HepG2 (cell line): ENCODE measurements around the gene MLYCD. TPM values are rescaled to one million over a fixed set of nuclear protein-coding genes. Genes with fewer than 3 reads are reported as not detected.

Source experiments
- CHD4 ChIP-seq: fragments of 200-600 bp; sonication (generic); IDR thresholded peaks from 2 replicates; pipeline ENCODE4 v1.7.0; 2017; ENCODE audit warnings: mild to moderate bottlenecking, low read length, borderline replicate concordance
- HCFC1 ChIP-seq: fragments of 150-350 bp; IDR thresholded peaks from 2 replicates; pipeline ENCODE4 v1.6.1; 2014; ENCODE audit warnings: low read depth, low read length
- HNF1A ChIP-seq, 2 experiments: sonication (generic) in 1 of 2; formaldehyde crosslinking in 1 of 2; IDR thresholded peaks; 2 replicates each; pipeline versions ENCODE4 v1.4.0 to v1.6.1; 2016 to 2020; ENCODE audit warnings: borderline replicate concordance in 1 of 2, low read depth in 1 of 2, mild to moderate bottlenecking in 1 of 2, missing genetic modification reagents in 1 of 2
- HNRNPUL1 ChIP-seq: fragments of 200-400 bp; formaldehyde crosslinking; IDR thresholded peaks from 2 replicates; pipeline ENCODE4 v1.6.1; 2017; ENCODE audit warnings: low read depth, mild to moderate bottlenecking, low read length, moderate library complexity
- KDM1A ChIP-seq: IDR thresholded peaks from 2 replicates; pipeline ENCODE4 v1.6.1; 2016; ENCODE audit warnings: missing compliant biosample characterization
- PAX8 ChIP-seq: sonication (generic); formaldehyde crosslinking; IDR thresholded peaks from 2 replicates; pipeline ENCODE4 v1.8.0; 2022; ENCODE audit warnings: mild to moderate bottlenecking, missing genetic modification reagents, borderline replicate concordance
- SKI ChIP-seq: fragments of 450-650 bp; IDR thresholded peaks from one replicate; pipeline ENCODE4 v1.6.1; 2018; ENCODE audit warnings: mild to moderate bottlenecking; ENCODE audit not compliant: partially characterized antibody
- TCF12 ChIP-seq, 2 experiments: fragments of 450-650 bp in 1 of 2; sonication (generic) in 1 of 2; formaldehyde crosslinking in 1 of 2; IDR thresholded peaks; 2 replicates each; pipeline versions ENCODE4 v1.6.1 to v1.8.0; 2017 to 2022; ENCODE audit warnings: antibody characterized with exemption in 1 of 2, mild to moderate bottlenecking in 1 of 2, missing genetic modification reagents in 1 of 2, moderate library complexity in 1 of 2
- ZFP41 ChIP-seq: sonication (generic); formaldehyde crosslinking; IDR thresholded peaks from 2 replicates; pipeline ENCODE4 v1.4.0; 2020; ENCODE audit warnings: mild to moderate bottlenecking, missing genetic modification reagents, borderline replicate concordance
- ZNF143 ChIP-seq: sonication (generic); formaldehyde crosslinking; IDR thresholded peaks from 2 replicates; pipeline ENCODE4 v1.4.0; 2020; ENCODE audit warnings: missing genetic modification reagents
- ZNF180 ChIP-seq: sonication (generic); formaldehyde crosslinking; IDR thresholded peaks from 2 replicates; pipeline ENCODE4 v1.4.0; 2020; ENCODE audit warnings: low read depth, missing genetic modification reagents, borderline replicate concordance
- ZNF234 ChIP-seq: sonication (generic); formaldehyde crosslinking; conservative IDR thresholded peaks from 2 replicates; pipeline ENCODE4 v1.5.1; 2020; ENCODE audit warnings: mild to moderate bottlenecking, missing genetic modification reagents
- ZNF431 ChIP-seq: sonication (generic); formaldehyde crosslinking; IDR thresholded peaks from 2 replicates; pipeline ENCODE4 v1.9.0; 2022; ENCODE audit warnings: missing genetic modification reagents, low read depth, mild to moderate bottlenecking, borderline replicate concordance
- ZNF484 ChIP-seq: sonication (generic); formaldehyde crosslinking; IDR thresholded peaks from 2 replicates; pipeline ENCODE4 v1.5.1; 2020; ENCODE audit warnings: mild to moderate bottlenecking, low read depth, missing genetic modification reagents, borderline replicate concordance
- ZNF607 ChIP-seq: sonication (generic); formaldehyde crosslinking; IDR thresholded peaks from 2 replicates; pipeline ENCODE4 v1.5.1; 2020; ENCODE audit warnings: missing genetic modification reagents, mild to moderate bottlenecking, borderline replicate concordance
- ZNF790 ChIP-seq: sonication (generic); formaldehyde crosslinking; IDR thresholded peaks from 2 replicates; pipeline ENCODE4 v1.8.0; 2022; ENCODE audit warnings: missing genetic modification reagents, mild to moderate bottlenecking, borderline replicate concordance
- ZSCAN9 ChIP-seq: IDR thresholded peaks from 2 replicates; pipeline ENCODE4 v1.6.1; 2016; ENCODE audit warnings: borderline replicate concordance
- polyA plus RNA-seq, 8 experiments: library from polyadenylated mRNA; depleted of rRNA in 3 of 8; stranded (reverse) in 7 of 8; unstranded in 1 of 8; fragments of >200 nt; fragmentation: Illumina TruSeq in 4 of 8; extraction: Trizol in 4 of 8; gene quantifications; 2 replicates each; pipeline versions ENCODE4 v1.2.1 to v1.2.3, GENCODE V29; 2011 to 2016; ENCODE audit warnings: low read depth in 4 of 8, missing spikeins in 1 of 8, mixed read lengths in 1 of 8; ENCODE audit not compliant: insufficient read depth in 1 of 8
- total RNA-seq, 5 experiments: library from RNA; depleted of rRNA; stranded (reverse); fragments of >200 nt; fragmentation: Illumina TruSeq; extraction: Trizol; gene quantifications; 2 replicates each; pipeline ENCODE4 v1.2.3, GENCODE V29; 2016; ENCODE audit warnings: low read depth in 1 of 5
- TF ChIP-seq, protein P1 (sequence below): sonication (generic); formaldehyde crosslinking; IDR thresholded peaks from 2 replicates; pipeline ENCODE4 v1.5.0; 2020; ENCODE audit warnings: mild to moderate bottlenecking, missing genetic modification reagents, borderline replicate concordance

MLYCD gene
- total and polyA plus RNA-seq, 2 of the 13 experiments (the other 11 are each of a cell fraction or from before 2014, with no cell fraction given): 1.8 to 4.0 TPM

- TF ChIP-seq HNF1A (IDR thresholded peaks at IDR 0.05; ENCODE audit: low read depth) (no peak), HNF1A (CRISPR knock-in tag; IDR thresholded peaks at IDR 0.05; ENCODE audit: borderline replicate concordance) (no peak), CHD4 (no peak), ZNF143 (CRISPR knock-in tag) (no peak), HCFC1 (no peak), ZFP41 (CRISPR knock-in tag) (no peak), ZNF180 (CRISPR knock-in tag) (no peak), KDM1A (no peak), PAX8 (CRISPR knock-in tag) (no peak), ZNF790 (CRISPR knock-in tag) (no peak), ZNF431 (CRISPR knock-in tag) (no peak), ZNF484 (CRISPR knock-in tag) (no peak), HNRNPUL1 (no peak), TCF12 (IDR thresholded peaks at IDR 0.05) (no peak), TCF12 (CRISPR knock-in tag; IDR thresholded peaks at IDR 0.05) (no peak), ZSCAN9 (no peak), ZNF607 (no peak), ZNF234 (no peak), SKI (no peak)
- TF ChIP-seq, protein P1, sequence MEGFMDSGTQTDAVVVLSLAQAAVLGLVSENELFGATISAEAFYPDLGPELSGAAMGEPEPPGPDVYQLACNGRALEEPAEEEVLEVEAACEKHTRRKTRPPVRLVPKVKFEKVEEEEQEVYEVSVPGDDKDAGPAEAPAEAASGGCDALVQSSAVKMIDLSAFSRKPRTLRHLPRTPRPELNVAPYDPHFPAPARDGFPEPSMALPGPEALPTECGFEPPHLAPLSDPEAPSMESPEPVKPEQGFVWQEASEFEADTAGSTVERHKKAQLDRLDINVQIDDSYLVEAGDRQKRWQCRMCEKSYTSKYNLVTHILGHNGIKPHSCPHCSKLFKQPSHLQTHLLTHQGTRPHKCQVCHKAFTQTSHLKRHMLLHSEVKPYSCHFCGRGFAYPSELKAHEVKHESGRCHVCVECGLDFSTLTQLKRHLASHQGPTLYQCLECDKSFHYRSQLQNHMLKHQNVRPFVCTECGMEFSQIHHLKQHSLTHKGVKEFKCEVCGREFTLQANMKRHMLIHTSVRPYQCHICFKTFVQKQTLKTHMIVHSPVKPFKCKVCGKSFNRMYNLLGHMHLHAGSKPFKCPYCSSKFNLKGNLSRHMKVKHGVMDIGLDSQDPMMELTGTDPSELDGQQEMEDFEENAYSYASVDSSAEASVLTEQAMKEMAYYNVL (CRISPR knock-in tag): no peak; the same call in 1 of the 2 replicates
Observed at GRCh38 chr16:83946154-83946780, 47.4 kb downstream of the MLYCD start (continued).
